GM19351 (cell line): Measurements from ENCODE around the gene STC2.
"Not testable (repeated sequence)": the region's sequence is repeated elsewhere in the genome, so short reads cannot be mapped to it uniquely, and the experiment has no call there.

Source experiments
- ATAC-seq: cut with Tn5 transposase; IDR thresholded peaks from one replicate; pipeline ENCODE4 v1.9.1; 2021; ENCODE audit warnings: mild to moderate bottlenecking, moderate library complexity; ENCODE audit not compliant: unreplicated experiment

STC2 gene

GRCh38 chr5:173296737-173297676, 31.2 kb downstream of the STC2 start:
- no peak for ATAC-seq

DNA sequence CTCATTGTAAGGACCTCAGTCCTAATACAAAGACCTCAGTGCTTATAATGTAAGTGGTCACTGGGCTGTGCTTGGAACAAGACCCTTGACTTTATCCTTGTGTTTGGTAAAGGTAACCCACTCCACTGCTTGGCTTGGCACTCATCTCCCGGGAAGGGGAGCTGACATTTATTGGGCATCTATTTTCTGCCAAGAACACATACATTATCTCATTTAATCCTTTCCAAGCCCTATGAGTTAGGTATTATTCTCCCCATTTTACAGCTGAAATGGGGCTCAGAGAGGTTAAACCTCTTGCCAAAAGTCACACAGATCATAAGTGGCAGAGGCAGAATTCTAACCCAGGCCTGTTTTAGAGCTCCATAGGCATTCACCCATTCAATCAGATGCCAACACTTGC, 32.4 kb downstream of the STC2 start:
- ATAC-seq, result no peak

DNA sequence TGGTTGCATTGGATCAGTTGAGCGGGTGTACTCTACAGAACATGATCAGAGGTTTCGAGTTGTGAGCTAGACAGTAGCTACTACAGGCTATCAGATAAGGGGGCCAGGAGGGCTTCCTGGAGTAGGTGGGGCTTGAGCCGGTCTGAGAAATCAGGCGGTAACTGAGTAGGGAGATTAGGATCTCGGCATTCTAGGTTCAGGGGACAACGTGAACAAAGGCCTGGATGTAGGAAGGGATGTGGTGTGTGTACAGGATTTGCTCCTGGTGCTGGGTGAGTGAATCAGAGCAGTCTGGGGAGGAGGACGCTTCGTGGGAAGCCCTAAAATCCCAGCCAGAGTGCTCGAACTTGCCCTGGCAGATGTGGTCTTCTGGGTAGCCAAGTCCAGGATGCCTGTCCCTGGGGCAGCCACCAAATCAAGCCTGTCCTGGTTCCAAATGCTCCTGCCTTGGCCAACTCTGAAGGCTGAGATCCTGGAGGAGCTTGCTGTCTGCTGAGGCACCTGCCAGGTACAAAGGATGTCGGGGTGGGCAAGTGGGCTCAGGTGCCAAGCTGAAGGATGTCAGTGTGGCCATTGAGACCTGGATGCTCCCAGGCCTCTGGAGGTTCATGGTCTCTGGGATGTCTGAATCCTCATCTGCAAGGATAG, 33.4 kb downstream of the STC2 start:
- no peak for ATAC-seq

DNA sequence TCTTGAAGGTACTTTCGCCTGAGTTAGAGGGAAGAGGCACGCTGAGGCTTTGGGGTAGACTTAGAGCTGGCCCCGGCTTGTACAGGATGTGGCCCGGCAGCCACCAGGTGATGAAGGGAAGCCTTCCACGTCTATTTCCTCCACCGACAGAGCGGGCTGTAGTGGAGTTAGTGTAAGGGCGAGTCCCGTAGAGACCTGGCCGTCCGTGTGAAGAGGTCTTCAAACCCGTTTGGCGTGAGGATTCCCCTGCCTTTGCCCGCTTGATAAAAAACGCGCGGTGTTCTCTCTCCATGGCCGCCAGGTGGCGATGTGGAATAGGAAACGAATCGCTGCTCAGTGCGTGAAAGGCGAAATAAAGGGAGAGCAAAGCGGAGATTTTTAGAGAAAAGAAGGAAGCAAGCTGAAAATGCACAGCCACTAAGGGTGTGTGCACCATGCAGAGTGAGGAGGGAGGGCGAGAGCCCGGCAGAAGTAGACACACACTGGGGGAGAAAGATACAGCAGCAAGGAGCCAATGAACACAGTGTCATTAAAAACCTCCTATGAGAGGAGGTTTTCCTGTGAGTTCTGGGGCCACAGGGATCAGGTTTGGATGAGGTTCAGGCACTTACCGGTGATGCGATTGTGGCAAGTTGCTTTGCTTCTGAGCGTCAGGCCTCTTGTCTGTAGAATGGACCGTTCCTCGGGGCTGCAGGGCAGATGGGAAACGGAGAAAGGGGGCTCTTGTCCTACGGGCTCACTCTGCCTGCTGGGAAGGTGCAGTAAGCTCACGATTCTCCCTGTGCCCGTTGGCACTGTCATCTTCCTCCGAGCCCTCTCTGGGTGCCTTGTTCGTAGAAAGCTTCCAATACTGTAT, 34.2 kb downstream of the STC2 start:
- peak; percentile 69 for ATAC-seq

DNA sequence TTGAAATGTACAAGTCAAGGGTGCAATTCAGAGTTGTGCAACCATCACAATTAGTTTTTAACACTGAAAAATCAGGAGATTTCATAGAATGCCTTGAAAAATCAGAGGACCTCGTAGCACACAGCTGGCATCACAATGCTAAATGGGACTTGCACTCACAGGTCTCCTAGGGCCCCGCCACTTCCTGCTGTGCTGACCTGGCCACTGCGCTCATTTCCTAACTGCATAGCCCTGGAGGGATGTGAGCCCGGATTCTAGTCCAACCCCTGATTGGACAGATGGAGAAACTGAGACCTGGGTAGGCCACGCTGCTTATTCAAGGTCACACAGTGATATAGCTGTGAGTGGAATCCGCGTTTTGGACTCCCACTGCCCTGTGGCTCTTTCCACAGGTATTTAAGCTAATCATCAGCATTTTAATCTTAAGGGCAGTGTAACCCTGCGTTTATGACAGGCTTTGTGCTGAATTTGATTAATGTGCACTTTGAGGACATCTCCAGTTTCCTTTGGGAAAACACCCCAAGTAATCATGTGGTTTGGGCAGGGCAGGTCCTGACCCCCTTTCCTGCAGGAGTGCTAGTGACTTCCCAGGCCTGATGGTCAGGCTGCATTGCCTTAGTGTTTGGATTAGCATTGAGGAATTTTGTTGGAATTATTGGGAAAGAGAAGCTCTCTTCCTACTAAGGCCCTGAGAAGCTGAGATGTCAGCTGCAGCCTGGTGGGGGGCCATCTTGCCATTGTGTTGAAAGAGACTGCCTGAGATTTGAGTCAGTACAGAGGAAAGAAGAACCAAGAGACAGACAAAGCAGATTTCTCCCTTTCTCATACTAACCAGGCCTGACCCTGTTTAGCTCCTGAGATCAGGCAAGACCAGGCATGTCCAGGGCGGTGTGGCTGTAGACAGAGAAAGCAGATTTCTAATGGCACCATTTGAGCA, 36.2 kb downstream of the STC2 start:
- peak; percentile 66 for ATAC-seq

DNA sequence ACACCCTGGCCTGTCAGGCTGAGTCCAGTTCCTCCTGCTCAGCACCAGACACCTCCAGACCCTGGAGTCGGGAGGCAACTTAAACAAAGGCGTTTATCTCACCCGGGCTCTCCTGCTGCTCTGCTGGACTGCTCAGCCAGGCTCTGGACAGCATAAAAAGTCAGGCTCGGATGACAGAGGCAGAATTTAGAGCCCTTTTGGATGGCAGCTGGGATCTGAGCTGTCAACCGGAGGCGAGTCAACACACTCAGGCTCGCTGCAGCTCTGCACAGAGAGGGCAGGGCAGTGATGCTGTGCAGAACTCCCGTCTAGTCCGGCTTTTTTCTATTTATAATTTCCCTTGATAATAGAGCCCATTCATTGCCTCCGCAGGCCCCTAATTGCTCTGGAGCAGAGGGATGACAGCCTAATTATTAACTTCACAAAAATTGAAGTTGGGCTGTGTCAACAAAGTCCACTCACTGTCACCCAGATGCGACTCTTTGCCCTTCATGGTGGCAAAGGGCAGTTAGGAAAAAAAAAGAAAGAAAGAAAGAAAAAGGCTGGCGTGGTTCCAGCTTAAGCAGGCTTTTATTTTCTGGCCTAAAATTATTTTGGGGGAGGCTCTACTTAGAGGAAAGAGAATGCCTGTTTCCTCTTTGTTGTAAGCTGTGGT, 37.6 kb downstream of the STC2 start:
- no peak for ATAC-seq

DNA sequence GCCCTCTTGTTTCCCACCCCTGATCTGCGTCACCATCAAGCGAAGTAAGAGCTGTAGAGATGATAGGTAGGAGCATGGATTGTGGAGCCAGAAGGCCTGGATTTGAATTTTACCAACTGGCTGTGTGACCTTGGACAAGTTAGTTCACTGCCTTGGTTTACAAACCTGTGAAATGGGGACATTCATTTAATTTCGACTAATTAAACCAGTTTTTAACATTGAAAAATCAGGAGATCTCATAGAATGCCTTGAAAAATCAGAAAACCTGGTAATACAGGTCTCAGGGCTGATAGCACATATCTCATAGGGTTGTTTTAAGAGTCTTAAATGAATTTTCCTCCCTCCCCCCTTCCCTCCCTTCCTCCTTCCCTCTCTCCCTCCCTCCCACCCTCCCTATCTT, 38.8 kb downstream of the STC2 start:
- no peak for ATAC-seq

GRCh38 chr5:173288632-173289031, 39.6 kb downstream of the STC2 start:
- ATAC-seq, result no peak

DNA sequence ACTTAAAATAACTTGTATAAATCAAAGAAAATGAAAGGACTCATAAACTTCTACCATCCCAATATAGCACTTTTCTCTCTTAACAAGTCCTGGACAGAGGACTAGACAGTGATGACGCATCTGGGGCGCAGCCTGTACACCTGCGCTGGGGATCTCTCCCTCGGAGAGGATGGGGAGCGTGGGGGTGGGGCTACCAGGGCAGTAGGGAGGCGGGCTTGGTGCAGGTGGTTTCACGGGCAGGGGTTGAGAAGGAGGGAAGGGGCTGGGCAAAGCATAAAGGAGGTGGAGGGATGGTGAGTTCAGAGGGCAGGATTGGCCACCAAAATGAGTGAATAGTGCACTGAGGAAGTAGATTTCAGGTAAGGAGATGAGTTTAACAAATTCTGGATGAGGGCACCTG, 41.1 kb downstream of the STC2 start:
- no peak for ATAC-seq

GRCh38 chr5:173284343-173284958, 43.8 kb downstream of the STC2 start:
- ATAC-seq, result not testable (repeated sequence)

DNA sequence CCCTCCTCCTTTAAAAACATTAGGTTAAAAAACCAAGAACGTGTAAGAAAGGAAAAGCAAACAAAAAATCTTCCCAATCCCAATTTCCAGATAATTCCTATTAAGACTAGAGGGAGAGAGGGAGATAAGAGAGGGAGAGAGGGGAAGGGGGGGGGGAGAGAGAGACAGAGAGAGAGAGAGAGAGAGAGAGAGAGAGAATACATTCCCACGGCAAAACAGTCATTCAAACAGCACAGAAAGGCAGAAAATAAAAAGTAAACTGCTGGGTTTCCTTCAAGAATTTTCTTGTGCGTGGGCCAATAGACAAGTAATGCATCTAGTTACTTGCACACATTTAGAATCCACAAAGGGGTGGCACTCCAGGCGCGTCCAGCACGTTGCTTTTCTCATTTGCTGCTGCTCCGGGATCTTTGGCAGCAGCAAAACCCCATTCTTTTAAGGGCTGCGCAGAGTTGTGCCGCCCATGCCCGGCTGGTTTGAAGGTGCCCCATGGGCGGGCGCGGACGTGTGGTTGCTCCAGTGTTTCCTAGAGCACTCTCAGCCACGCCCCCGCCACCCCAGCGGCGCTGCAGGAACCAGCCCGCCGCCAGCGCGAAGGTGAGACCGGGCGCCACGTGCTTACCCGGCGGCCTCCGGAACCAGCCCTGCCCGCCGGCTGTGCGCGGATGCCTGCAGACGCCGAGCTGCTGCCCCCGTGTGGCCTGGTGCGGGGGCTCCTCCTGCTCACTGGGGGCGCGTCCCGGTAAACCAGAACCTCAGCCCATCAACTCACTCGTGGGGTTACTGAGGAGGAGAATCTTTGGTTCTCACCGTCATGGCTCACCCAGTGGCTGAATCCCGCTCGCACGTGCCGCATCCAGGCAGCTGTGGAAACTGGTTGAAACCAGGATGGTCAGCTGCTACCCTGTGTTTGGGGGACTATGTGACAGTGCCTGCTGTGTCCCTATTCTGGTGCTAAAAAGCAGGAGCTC, 44.6 kb downstream of the STC2 start:
- peak; percentile 93 for ATAC-seq

GRCh38 chr5:173282916-173283315, 45.3 kb downstream of the STC2 start:
- ATAC-seq, result no peak

DNA sequence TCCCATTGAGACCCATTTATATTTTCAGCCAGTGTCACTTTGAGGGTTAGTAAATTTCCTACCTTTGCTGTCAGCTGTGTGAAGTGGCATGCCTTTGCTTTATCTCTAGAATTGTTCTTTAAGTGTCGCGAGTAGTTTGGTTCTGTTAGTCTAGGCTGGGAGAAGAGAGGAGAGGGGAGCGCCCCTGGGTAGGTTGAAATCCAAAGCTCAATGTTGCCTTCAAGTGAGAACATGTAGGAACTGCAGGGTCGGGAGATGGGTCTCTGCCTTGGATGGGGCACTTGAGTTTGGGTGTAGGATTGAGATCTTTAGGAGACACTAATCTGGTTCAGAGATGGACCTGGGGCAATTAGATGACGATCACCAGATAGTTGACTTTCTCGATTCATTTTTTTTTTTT, 46.3 kb downstream of the STC2 start:
- ATAC-seq, result no peak

- ATAC-seq, result no peak
Measured at GRCh38 chr5:173279166-173279565, 49.0 kb downstream of the STC2 start.

GRCh38 chr5:173278641-173279040, 49.6 kb downstream of the STC2 start:
- ATAC-seq, result no peak

- ATAC-seq, result no peak
Measured at GRCh38 chr5:173278172-173278571, 50.0 kb downstream of the STC2 start.

DNA sequence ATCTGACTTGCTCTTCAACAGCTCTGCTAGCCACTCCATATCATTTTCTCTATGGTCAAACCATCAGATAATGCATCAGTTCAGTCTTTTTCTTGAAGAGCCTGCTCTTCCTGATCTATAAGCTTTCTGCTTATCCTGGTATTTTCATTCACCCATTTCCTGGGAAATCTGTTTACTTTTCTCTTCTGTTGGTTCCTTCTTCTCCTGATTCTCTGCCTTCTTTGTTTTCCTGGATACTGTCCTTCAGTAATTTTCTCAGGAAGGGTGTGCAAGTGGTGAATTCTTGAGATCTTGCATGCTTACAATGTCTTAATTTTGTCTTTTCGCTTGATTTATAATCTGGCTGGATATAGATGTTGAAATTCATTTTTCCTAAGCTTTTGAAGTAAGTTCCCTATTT, 53.4 kb downstream of the STC2 start:
- no peak for ATAC-seq

- no peak for ATAC-seq
Measured at GRCh38 chr5:173271419-173271818, 56.8 kb downstream of the STC2 start.
